Skeletal muscle tissue (tissue), 4 donors: ENCODE results near the gene PRPS1L1. TPM values are rescaled to one million over a fixed set of nuclear protein-coding genes. Genes with fewer than 3 reads are reported as not detected.

Source experiments
- H3K27ac ChIP-seq: one replicate; pipeline ENCODE4 v1.7.0; 2013; ENCODE audit warnings: mild to moderate bottlenecking, low read depth, low read length, inconsistent platforms
- H3K27me3 ChIP-seq, 3 donors: one replicate each; pipeline ENCODE4 v1.7.0; 2013; ENCODE audit warnings: low read length in 3 of 3; ENCODE audit not compliant: control insufficient read depth in 3 of 3, insufficient read depth in 3 of 3
- H3K36me3 ChIP-seq, 3 donors: one replicate each; pipeline ENCODE4 v1.7.0; 2013; ENCODE audit warnings: low read length in 3 of 3; ENCODE audit not compliant: control insufficient read depth in 3 of 3, insufficient read depth in 3 of 3
- H3K4me1 ChIP-seq, 3 donors: one replicate each; pipeline ENCODE4 v1.7.0; 2013; ENCODE audit warnings: low read length in 3 of 3, mild to moderate bottlenecking in 3 of 3; ENCODE audit not compliant: control insufficient read depth in 3 of 3, insufficient read depth in 3 of 3
- H3K4me3 ChIP-seq, 3 donors: one replicate each; pipeline ENCODE4 v1.7.0; 2013; ENCODE audit warnings: low read length in 3 of 3
- H3K9ac ChIP-seq, 3 donors: one replicate each; pipeline ENCODE4 v1.7.0; 2013; ENCODE audit warnings: low read length in 3 of 3, mild to moderate bottlenecking in 3 of 3, moderate library complexity in 2 of 3, low read depth in 1 of 3
- H3K9me3 ChIP-seq, 3 donors: one replicate each; pipeline ENCODE4 v1.7.0; 2013; ENCODE audit warnings: low read length in 3 of 3; ENCODE audit not compliant: control insufficient read depth in 3 of 3
- total RNA-seq: library from RNA; depleted of rRNA; stranded (reverse); fragments of >200 nt; gene quantifications from one replicate; pipeline ENCODE4 v1.2.3, GENCODE V29; 2014
- donor health status: Osteomylitis.

Gene PRPS1L1
- total RNA-seq = not detected

DNA sequence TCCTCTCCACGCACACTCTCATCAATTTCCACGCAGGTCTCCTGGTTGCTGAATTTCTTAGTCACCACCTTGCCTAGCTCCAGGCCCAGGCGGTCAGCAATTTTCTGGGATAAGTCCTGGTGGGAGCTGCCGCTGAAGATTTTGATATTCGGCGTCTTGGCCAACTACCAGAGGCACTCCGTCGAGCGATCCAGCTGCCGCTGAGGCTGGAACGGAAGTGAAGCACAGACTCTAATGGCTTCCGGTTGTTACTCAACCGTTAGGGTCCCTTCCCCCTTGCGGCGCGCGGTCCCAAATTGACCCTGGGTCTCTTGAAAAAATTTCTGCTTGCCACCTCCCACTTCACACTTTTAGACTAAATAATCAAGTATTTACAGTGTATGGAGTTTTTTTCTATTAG lies at the start of gene PRPS1L1:
PRPS1L1 (minus strand) TSS at position 219 of the 400 bp plus-strand sequence.
- Histone ChIP-seq H3K27me3 (no peaks in the 10 kb centered on the region), H3K9ac (no peak within 1 kb of the TSS), H3K4me3 (no peak within 1 kb of the TSS), H3K9me3 (no peaks in the 10 kb centered on the region), H3K27ac (no peak within 1 kb of the TSS), H3K4me1 (no peaks in the 10 kb centered on the region), H3K36me3 (no peaks in the 10 kb centered on the region)

DNA sequence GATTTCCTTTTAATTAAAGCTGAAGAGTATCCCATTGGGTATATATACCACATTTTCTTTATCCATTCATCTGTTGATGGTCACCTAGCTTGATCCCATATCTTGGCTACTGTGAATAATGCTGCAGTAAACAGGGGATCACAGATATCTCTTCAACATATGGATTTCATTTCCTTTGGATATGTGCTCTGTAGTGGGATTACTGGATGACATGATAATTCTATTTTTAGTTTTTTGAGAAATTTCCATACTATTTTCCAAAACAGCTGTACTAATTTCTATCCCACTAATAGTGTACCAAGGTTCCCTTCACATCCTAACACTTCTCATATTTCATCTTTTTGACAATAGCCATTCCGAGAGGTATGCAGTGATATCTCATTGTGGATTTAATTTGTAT lies 48.8 kb upstream of the PRPS1L1 start:
- no peaks in the 10 kb centered on the region for H3K4me1 ChIP-seq
- H3K36me3 ChIP-seq = no peaks in the 10 kb centered on the region
- no peaks in the 10 kb centered on the region for H3K27me3 ChIP-seq
- peaks cover 0 to 5% (median 0%) of the 10 kb centered on the region in 3 donors for H3K9me3 ChIP-seq
- H3K27ac ChIP-seq = no peak overlapping the region
- no peak overlapping the region for H3K4me3 ChIP-seq
- no peak overlapping the region for H3K9ac ChIP-seq

DNA sequence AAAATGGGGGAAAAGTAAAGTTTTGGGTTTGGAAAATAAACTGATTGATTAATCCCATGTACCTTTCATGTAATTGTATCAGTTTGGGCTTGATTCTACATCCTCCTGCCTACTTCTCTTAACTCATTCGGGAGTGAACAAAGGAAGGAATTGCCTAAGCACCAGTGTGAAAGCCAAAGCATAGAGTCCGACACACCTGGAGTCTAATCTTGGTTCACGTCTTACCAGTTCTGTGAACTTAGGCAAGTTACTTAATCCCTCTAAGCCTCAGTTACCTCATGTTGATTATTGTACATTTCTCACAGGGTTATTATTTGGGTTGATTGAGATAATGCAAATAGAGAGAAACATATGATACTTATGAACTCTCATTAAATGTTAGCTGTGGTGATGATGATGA lies 41.1 kb upstream of the PRPS1L1 start:
- H3K9ac ChIP-seq = no peak overlapping the region
- H3K27ac ChIP-seq = no peak overlapping the region
- H3K9me3 ChIP-seq = no peaks in the 10 kb centered on the region
- no peaks in the 10 kb centered on the region for H3K27me3 ChIP-seq
- H3K4me1 ChIP-seq = no peaks in the 10 kb centered on the region
- no peak overlapping the region for H3K4me3 ChIP-seq
- H3K36me3 ChIP-seq = no peaks in the 10 kb centered on the region

DNA sequence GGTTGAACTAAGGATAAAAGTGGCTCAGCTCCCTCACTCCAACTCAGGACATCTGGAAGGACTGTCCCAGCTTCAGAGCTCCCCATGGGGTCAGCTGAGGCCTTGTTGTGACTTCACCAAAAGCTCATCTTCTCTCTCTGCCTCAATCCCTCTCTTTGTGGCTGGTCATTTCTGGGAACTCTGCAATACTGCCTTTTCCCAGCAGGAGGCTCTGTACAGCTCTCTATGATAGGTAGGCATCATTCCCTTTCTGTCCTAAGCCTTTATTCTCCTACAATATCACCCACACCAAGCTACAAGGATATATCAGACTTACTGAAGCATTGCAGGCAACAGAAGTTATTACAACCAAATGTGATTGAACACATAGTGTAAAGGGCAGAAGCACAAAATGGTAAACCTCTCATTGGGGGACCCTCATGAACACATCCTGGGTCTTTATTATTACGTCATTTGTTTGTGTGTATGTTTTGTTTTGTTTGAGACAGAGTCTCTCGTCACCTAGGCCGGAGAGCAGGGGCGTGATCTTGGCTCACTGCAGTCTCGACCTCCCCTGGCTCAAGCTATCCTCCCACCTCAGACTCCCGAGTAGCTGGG lies 36.7 kb upstream of the PRPS1L1 start:
- Histone ChIP-seq H3K27ac (no peak overlapping the region), H3K36me3 (no peaks in the 10 kb centered on the region), H3K4me3 (no peak overlapping the region), H3K4me1 (no peaks in the 10 kb centered on the region), H3K27me3 (no peaks in the 10 kb centered on the region), H3K9ac (no peak overlapping the region), H3K9me3 (no peaks in the 10 kb centered on the region)

DNA sequence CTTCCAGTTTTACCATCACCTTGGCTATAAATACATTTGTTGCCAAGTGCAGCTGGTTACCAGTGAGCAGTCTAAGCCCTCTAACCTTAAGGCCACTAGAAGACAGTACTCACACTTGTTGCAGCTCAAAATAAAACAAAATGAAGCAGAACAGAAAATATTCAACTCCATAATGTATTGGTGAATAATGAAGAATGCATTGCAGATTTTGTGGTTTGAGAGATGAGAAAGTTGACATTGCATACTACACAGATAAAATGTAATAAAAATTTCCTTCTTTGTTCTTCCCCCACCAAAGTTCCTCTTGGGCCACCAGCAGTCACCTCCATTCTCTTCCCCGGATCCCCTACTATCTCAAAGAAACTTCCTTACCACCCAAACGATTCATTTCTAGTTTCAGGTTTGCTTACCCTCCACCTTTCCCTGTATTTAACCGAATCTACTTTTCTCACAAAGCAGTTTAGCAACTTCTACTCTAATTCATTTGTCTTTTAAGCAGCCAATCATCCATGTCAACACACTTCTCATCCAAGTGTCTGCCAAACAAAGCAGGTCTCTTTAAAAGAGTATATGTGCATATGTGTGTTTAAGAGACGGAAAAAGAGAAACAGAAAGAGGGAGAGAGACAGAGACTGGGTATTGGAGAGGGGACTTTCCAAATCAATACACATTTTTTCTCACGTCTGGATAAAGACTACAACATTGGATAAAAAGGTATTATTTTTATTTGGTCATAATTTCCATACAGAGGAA lies 35.7 kb upstream of the PRPS1L1 start:
- no peaks in the 10 kb centered on the region for H3K36me3 ChIP-seq
- H3K27me3 ChIP-seq = no peaks in the 10 kb centered on the region
- no peaks in the 10 kb centered on the region for H3K4me1 ChIP-seq
- no peak overlapping the region for H3K9ac ChIP-seq
- no peak overlapping the region for H3K27ac ChIP-seq
- H3K9me3 ChIP-seq = no peaks in the 10 kb centered on the region
- no peak overlapping the region for H3K4me3 ChIP-seq

DNA sequence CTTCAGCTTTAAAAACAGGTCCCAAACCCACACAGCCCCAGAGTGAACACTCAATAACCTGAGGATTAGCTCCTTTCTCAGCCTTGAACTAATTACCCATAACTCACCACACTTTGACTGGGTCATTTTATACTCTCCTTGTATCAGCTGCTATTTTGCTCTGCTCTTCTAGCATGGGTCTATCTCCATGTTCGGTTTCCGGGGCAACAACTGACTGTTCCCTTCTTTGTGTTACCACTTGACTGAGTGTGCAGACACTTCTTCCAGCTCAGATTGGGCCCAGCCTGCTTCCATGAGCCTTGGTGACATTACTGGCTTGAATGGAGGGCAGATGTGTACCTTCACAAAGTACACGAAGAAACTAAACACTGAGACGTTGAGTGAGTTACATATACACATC lies 31.5 kb upstream of the PRPS1L1 start:
- Histone ChIP-seq H3K9me3 (no peaks in the 10 kb centered on the region), H3K27ac (no peak overlapping the region), H3K4me3 (no peak overlapping the region), H3K4me1 (no peaks in the 10 kb centered on the region), H3K9ac (no peak overlapping the region), H3K27me3 (no peaks in the 10 kb centered on the region), H3K36me3 (no peaks in the 10 kb centered on the region)

DNA sequence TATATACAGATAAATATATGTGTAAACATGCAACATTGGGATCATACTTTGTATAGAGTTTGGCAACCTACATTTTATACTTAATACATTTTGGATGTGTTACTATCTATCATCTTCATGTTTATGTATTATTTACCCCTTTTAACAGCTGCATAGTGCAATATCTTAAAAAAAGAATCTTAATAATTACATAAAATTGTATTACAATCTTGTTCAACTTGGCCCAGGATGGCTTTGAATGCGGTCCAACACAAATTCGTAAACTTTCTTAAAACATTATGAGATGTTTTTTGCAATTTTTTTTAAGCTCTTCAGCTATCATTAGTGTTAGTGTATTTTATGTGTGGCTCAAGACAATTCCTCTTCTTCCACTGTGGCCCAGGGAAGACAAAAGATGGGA lies 26.3 kb upstream of the PRPS1L1 start:
- Histone ChIP-seq H3K27ac (no peak overlapping the region), H3K27me3 (no peaks in the 10 kb centered on the region), H3K36me3 (no peaks in the 10 kb centered on the region), H3K9me3 (no peaks in the 10 kb centered on the region), H3K4me1 (no peaks in the 10 kb centered on the region), H3K9ac (no peak overlapping the region), H3K4me3 (no peak overlapping the region)

DNA sequence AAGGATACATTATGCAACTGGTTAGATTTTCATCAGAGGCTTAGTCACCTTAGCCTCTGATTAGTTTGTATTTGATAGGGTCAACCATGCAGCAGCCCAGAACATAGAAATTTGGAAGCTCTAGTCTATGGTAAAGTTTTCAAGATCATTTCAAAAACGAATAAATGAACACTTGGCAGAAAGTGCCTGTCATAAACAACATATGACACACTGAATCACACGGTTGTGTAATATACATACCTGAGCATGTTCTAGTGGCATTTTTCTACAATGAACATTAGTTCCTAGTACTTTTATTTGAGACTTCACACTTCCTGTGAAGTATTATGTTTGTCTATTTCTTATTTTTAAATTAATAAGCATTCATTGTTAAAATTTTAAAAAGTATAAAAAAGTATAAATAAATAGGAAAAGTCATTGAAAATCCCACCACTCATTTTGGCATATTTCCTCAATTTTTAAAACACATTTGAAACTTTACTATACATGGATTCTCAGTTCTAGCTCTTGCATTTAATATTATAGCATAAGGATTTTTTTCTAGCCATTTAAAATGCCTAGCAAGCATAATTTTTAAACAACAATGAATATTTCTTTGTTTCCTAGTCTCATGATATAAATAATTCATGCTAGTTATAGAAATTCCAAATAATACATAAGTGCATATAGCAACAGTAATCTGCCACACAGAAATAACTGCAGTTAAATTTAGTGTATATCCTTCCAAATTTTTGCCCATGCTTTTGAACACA lies 25.7 kb upstream of the PRPS1L1 start:
- H3K9ac ChIP-seq = no peak overlapping the region
- H3K27me3 ChIP-seq = no peaks in the 10 kb centered on the region
- no peak overlapping the region for H3K4me3 ChIP-seq
- no peaks in the 10 kb centered on the region for H3K9me3 ChIP-seq
- H3K4me1 ChIP-seq = no peaks in the 10 kb centered on the region
- H3K36me3 ChIP-seq = no peaks in the 10 kb centered on the region
- H3K27ac ChIP-seq = no peak overlapping the region

DNA sequence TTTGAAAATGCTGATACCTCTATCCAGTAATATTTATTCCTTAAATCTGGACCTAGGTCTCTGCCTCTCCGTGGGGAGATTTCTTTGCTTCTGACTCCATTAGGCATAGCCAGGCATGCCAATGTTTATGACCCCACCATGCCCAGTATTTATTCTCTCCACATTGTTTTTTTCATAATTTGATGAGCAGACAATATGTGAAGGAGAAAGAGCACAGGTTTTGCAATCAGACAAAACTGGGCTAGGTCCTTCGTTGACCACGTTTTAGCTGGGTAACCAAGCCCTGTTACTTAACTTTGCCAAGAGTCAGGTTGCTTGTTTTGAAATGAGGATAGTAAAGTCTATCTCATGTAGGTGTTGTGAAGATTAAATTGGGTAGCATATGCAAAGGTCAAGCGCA lies 21.6 kb upstream of the PRPS1L1 start:
- H3K36me3 ChIP-seq = no peaks in the 10 kb centered on the region
- no peaks in the 10 kb centered on the region for H3K27me3 ChIP-seq
- H3K9ac ChIP-seq = no peak overlapping the region
- H3K9me3 ChIP-seq = no peaks in the 10 kb centered on the region
- no peaks in the 10 kb centered on the region for H3K4me1 ChIP-seq
- no peak overlapping the region for H3K4me3 ChIP-seq
- no peak overlapping the region for H3K27ac ChIP-seq

DNA sequence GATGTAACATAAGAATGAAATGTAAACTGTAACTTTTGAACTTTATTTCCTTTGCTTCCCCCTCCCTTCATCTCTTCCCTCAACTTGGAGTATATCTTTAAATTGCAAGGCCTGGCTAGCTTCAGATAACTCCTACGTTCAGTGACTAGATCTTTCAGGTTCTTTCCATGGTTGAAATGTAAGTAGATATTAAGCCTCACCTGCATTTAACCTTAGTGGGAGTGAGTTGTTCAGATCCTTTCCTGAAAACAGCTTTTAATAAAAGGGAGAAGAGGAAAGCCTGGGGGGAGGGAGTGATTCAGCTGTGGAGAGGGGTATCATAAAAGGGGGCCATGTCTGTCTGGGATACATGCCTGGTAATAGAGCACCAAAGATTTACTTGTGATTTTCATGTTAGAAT lies 19.0 kb upstream of the PRPS1L1 start:
- Histone ChIP-seq H3K9me3 (no peaks in the 10 kb centered on the region), H3K36me3 (no peaks in the 10 kb centered on the region), H3K4me3 (no peak overlapping the region), H3K27ac (no peak overlapping the region), H3K4me1 (no peaks in the 10 kb centered on the region), H3K27me3 (no peaks in the 10 kb centered on the region), H3K9ac (no peak overlapping the region)
